Ovary (tissue), 9 donors: ENCODE results near the gene METTL25. TPM values are rescaled to one million over a fixed set of nuclear protein-coding genes. Genes with fewer than 3 reads are reported as not detected.

Source experiments
- DNase-seq, 5 donors: peaks; one replicate each; pipeline ENCODE4 v3.0.0-alpha.2; 2019 to 2020
- H3K27ac ChIP-seq, 2 donors: fragments of 200-600 bp; one replicate each; pipeline versions ENCODE4 v1.5.1 to v1.8.0; 2019 to 2022
- H3K27me3 ChIP-seq: fragments of 200-600 bp; one replicate; pipeline ENCODE4 v1.8.0; 2022
- H3K36me3 ChIP-seq: fragments of 200-600 bp; sonication (generic); one replicate; pipeline ENCODE4 v1.5.1; 2019
- H3K4me1 ChIP-seq: one replicate; pipeline ENCODE4 v1.8.1; 2013; ENCODE audit warnings: mild to moderate bottlenecking, moderate library complexity; ENCODE audit not compliant: insufficient read depth
- H3K4me3 ChIP-seq: fragments of 200-600 bp; sonication (generic); one replicate; pipeline ENCODE4 v1.5.1; 2017
- H3K9me3 ChIP-seq, 2 donors: fragments of 200-600 bp in 1 of 2; sonication (generic) in 1 of 2; one replicate each; pipeline versions ENCODE4 v1.5.1 to v1.8.1; 2013 to 2019; ENCODE audit warnings: mild to moderate bottlenecking in 1 of 2, moderate library complexity in 1 of 2
- CTCF ChIP-seq, 3 donors: fragments of 450-650 bp in 2 of 3; fragments of 200-600 bp in 1 of 3; IDR thresholded peaks; one replicate each; pipeline versions ENCODE4 v1.5.1 to v1.8.0; 2016 to 2022; ENCODE audit warnings: antibody characterized with exemption in 3 of 3, mild to moderate bottlenecking in 1 of 3
- EP300 ChIP-seq: sonication (generic); formaldehyde crosslinking; IDR thresholded peaks from one replicate; pipeline ENCODE4 v1.6.1; 2017; ENCODE audit warnings: antibody characterized with exemption
- POLR2A ChIP-seq: fragments of 450-650 bp; IDR thresholded peaks from one replicate; pipeline ENCODE4 v1.6.1; 2017; ENCODE audit warnings: antibody characterized with exemption, mild to moderate bottlenecking, moderate library complexity
- WGBS, 3 donors: extraction: QIAGEN DNeasy Blood & Tissue Kit in 1 of 3; methylation state at CpG; one replicate each; pipeline versions ENCODE4 v1.1.5 to v1.1.7; 2013 to 2017; 5-methylcytosine and 5-hydroxymethylcytosine counted together
- intact Hi-C, 4 donors: fragments of 100-400 bp; cut with DNase I; formaldehyde crosslinking; loops; one replicate each; pipeline versions ENCODE4 v1.11.0 to v1.15.1; 2022 to 2023
- polyA plus RNA-seq, 2 donors: library from polyadenylated mRNA; stranded (reverse); fragments of 200-250 nt in 1 of 2; fragments of 350-450 nt in 1 of 2; fragmentation: Illumina TruSeq in 1 of 2; extraction: RNeasy Lipid Tissue Mini Kit (QIAGEN cat#74804) in 1 of 2; gene quantifications; one replicate each; pipeline ENCODE4 v1.2.3, GENCODE V29; 2013 to 2014
- total RNA-seq, 7 donors: library from RNA; depleted of rRNA in 2 of 7; stranded (reverse); fragments of >200 nt in 2 of 7; fragmentation: NEBNext Ultra II Directional in 3 of 7; extraction: Animal tissue kit (Norgen Biotek cat#: 25700) in 3 of 7; gene quantifications; one replicate each; pipeline versions ENCODE4 v1.1.0 to v1.2.4, GENCODE V29; 2016 to 2023
- donor health status: DM: no; HTN: no; CAD: no; lungs with moderate emphysema.
- donor health status: DM: no; HTN: no; CAD: no.
- donor health status: Bipolar disorder and iron deficiency.
- donor health status: DM: yes; HTN: yes; CAD: no.
- donor health status: DM: no; HTN: no; CAD: no.
- donor health status: DM: yes; HTN: yes; CAD: no.

METTL25 gene
- total and polyA plus RNA-seq, 9 donors = 5.7 to 21.2 (median 11.8) TPM

- intact Hi-C loops = no loop called here
- Histone ChIP-seq H3K4me1 (no peaks in the 10 kb centered on the region), H3K36me3 (no peaks in the 10 kb centered on the region), H3K9me3 (no peaks in the 10 kb centered on the region), H3K27ac (no peak overlapping the region), H3K27me3 (no peaks in the 10 kb centered on the region), H3K4me3 (no peak overlapping the region)
- no peak for DNase-seq
- TF ChIP-seq EP300 (no peak), CTCF (IDR thresholded peaks at IDR 0.05) (no peak), POLR2A (no peak)
Measured at GRCh38 chr12:82398879-82399278, 40.5 kb downstream of the METTL25 start.

- Histone ChIP-seq H3K27ac (no peak overlapping the region), H3K27me3 (no peaks in the 10 kb centered on the region), H3K36me3 (no peaks in the 10 kb centered on the region), H3K9me3 (no peaks in the 10 kb centered on the region), H3K4me1 (no peaks in the 10 kb centered on the region), H3K4me3 (no peak overlapping the region)
- 71 to 79% (median 77%) methylated on average over 2 of the region's 2 CpGs for WGBS, 3 donors
- no peak for DNase-seq
- TF ChIP-seq EP300 = no peak
- TF ChIP-seq POLR2A = no peak
- no peak for TF ChIP-seq CTCF (IDR thresholded peaks at IDR 0.05)
- intact Hi-C loops = no loop called here
Measured at GRCh38 chr12:82400819-82401218, 42.5 kb downstream of the METTL25 start.

GRCh38 chr12:82406651-82407050 is 48.3 kb downstream of the METTL25 start:
- WGBS, 3 donors = 52 to 70% (median 65%) methylated on average over 1 of the region's 1 CpG
- no peak for DNase-seq
- Histone ChIP-seq H3K9me3 (no peaks in the 10 kb centered on the region), H3K4me3 (no peak overlapping the region), H3K36me3 (no peaks in the 10 kb centered on the region), H3K4me1 (no peaks in the 10 kb centered on the region), H3K27me3 (no peaks in the 10 kb centered on the region), H3K27ac (no peak overlapping the region)
- no peak for TF ChIP-seq CTCF (IDR thresholded peaks at IDR 0.05)
- no peak for TF ChIP-seq POLR2A
- TF ChIP-seq EP300 = no peak
- intact Hi-C loops = no loop called here

- TF ChIP-seq CTCF (IDR thresholded peaks at IDR 0.05) (no peak), POLR2A (no peak), EP300 (no peak)
- WGBS, 3 donors = 7 to 27% (median 9%) methylated on average over 5 of the region's 5 CpGs
- peak overlapping the region in 1 of 2 donors; percentile 49 for H3K27ac ChIP-seq
Measured at GRCh38 chr12:82407481-82407880, 49.2 kb downstream of the METTL25 start.

GRCh38 chr12:82408844-82409243 is 50.5 kb downstream of the METTL25 start:
- Histone ChIP-seq H3K36me3 (no peaks in the 10 kb centered on the region), H3K9me3 (no peaks in the 10 kb centered on the region), H3K27ac (no peak overlapping the region), H3K4me1 (no peaks in the 10 kb centered on the region), H3K4me3 (no peak overlapping the region), H3K27me3 (no peaks in the 10 kb centered on the region)
- intact Hi-C loops = no loop called here
- DNase-seq = no peak
- TF ChIP-seq POLR2A = no peak
- no peak for TF ChIP-seq CTCF (IDR thresholded peaks at IDR 0.05)
- no peak for TF ChIP-seq EP300
- WGBS, 3 donors = 96 to 99% (median 97%) methylated on average over 1 of the region's 1 CpG

More at GRCh38 chr12:82407481-82407880, 49.2 kb downstream of the METTL25 start:
- Histone ChIP-seq H3K27me3 (no peaks in the 10 kb centered on the region), H3K9me3 (no peaks in the 10 kb centered on the region), H3K4me3 (no peak overlapping the region), H3K4me1 (no peaks in the 10 kb centered on the region), H3K36me3 (no peaks in the 10 kb centered on the region)
- no peak for DNase-seq
- intact Hi-C loops = no loop called here
